ENCODE measurements around the gene NAV2.
"Not testable (repeated sequence)": the region's sequence is repeated elsewhere in the genome, so short reads cannot be mapped to it uniquely, and the experiment has no call there.

The NAV2 gene

GRCh38 chr11:20110908-20111669 lies 398.5 kb downstream of the NAV2 start:
- no peak for DNase-seq

- no peak for DNase-seq
Observed at GRCh38 chr11:20111871-20112270, 399.2 kb downstream of the NAV2 start.

- no peak for DNase-seq
Observed at GRCh38 chr11:20112291-20113148, 399.9 kb downstream of the NAV2 start.

- no peak for DNase-seq
Observed at GRCh38 chr11:20113149-20113438, 400.5 kb downstream of the NAV2 start.

DNA sequence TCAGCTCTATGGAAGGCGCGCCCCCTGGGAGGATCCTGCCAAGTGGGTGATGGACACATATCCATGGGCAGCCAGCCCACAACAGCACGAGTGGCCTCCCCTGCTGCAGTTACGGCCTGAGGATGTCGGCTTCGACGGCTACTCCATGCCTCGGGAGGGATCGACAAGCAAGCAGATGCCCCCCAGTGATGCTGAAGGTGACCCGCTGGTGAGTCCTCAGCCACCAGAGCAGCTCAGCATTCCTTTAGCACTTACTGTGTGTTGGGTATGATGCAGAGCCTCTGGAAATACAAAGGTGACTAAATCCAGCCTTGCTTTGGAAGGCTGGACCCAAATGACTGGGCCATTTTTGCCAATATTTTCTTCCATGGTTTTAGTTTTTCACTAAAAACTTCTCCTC lies 402.0 kb downstream of the NAV2 start:
- DNase-seq, result no peak

- no peak for DNase-seq
Observed at GRCh38 chr11:20116825-20117224, 404.2 kb downstream of the NAV2 start.

DNA sequence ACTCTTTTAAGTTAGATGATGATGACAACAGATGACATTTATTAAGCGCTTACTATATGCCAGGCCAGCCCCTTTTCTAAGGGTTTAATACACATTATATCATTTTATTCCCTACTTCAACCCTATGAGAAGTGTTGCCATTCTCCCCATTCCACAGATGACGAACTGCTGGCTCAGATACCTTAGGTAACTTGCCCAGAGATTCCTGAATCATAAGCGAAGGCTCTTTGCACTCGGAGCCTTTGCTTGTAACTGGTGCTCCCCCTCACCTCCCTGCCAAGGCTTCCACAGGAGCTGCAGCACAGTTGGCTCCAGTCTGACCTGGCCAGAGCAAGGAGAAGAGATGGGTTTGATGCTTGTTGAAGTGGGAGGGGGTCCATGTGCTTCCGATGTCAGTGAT lies 404.7 kb downstream of the NAV2 start:
- no peak for DNase-seq

DNA sequence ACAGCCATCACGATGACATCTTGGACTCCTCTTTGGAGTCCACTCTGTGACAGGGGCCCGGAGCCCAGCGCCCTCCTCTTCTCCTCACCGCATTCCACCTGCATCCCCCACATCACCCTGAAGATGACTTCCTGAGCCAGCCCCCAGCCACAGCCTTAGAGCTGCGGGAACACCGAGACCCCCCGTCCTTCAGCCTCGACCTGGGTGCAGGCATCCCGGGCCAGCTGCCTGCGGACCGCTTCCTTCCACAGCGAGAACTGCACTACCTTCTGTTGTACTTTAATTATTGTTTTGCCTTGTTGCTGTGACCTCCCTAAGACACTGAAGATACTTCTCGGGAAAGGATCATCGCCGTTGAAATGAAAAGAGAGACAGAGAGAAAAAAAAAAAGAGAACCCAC lies 405.6 kb downstream of the NAV2 start:
- DNase-seq, result no peak

DNA sequence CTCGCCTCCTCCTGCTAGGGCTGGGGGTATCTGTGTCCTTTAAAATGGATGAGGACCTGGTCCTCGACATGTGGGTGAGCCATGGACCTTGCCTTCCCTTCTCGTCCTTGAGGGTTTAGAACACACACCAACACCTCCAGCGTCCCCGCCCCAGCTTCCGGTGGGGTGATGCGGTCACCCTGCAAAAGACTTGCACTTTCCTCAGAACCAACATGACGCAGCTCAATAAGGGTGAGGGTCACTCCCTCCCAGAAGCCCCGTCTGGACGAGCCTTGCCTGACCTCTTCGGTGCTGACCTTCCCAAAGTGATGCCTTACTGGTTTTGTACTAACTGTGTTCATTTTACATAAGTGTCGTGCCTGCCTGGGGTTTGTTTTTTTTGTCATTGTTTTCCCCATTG lies 406.7 kb downstream of the NAV2 start:
- no peak for DNase-seq

- no peak for DNase-seq
Observed at GRCh38 chr11:20120134-20120925, 407.7 kb downstream of the NAV2 start.

- DNase-seq, result no peak
Observed at GRCh38 chr11:20122131-20122530, 409.5 kb downstream of the NAV2 start.

DNA sequence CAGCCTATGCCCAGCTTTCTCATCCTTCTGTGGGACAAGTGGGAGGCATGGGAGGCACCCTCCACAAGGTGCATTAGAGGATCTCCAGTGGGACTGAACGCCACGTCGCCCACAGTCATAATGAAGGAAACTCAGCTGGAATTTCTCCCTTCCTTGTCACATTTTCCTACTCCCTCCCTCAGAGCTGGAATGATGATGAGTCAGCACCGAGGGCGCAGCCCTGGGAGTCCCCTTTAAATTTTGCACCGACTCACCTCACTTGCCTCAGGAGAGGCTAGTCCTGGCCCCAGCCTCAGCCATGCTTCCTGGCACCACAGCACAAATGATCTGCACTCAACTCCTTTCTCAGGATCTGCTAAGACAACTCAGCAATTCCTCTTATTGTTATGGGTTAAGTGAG lies 413.3 kb downstream of the NAV2 start:
- no peak for DNase-seq

- no peak for DNase-seq
Observed at GRCh38 chr11:20126724-20127123, 414.1 kb downstream of the NAV2 start.

DNA sequence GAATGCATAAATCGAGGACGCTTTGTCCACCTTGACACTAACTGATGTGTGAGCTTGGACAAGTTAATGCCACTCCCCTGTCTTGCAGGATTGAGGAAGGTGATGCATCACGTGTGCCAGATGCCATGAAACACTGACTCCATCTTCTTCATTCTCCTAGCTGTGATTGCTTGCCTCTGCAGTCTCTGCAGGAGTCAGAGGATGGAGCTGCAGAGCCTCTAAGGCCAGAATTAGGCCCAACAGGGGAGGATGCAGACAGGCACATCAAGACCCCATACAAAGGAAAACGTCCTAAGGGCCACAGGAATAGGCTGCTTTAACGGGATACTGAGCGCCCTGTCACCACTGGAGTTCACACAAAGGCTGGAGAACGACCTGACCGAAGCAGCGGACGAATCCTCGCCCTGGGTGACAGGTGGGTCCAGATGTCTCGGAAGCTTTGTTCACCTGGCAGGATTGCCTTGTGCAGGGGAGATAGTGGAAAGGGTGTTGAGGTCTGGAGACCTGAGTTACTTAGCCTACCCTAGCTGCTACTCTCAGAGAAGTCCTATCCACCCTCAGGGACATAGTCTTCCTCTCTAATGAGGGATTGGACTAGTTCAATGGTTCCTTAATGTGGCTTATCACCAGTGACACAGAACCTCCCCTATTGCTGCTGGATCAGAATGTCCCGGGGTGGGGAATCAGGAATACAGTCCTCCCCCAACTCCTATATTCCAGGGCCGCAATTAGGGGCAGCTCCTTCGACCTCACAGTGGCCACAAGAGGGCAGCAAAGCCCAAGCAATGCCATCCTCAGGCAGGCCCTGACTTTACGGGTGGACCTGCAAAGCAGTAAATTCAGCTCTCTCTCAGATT lies 415.3 kb downstream of the NAV2 start:
- DNase-seq, result peak; percentile 77

- not testable (repeated sequence) for DNase-seq
Observed at GRCh38 chr11:20128528-20128825, 415.8 kb downstream of the NAV2 start.

GRCh38 chr11:20129665-20130064 lies 417.0 kb downstream of the NAV2 start:
- DNase-seq, result no peak

DNA sequence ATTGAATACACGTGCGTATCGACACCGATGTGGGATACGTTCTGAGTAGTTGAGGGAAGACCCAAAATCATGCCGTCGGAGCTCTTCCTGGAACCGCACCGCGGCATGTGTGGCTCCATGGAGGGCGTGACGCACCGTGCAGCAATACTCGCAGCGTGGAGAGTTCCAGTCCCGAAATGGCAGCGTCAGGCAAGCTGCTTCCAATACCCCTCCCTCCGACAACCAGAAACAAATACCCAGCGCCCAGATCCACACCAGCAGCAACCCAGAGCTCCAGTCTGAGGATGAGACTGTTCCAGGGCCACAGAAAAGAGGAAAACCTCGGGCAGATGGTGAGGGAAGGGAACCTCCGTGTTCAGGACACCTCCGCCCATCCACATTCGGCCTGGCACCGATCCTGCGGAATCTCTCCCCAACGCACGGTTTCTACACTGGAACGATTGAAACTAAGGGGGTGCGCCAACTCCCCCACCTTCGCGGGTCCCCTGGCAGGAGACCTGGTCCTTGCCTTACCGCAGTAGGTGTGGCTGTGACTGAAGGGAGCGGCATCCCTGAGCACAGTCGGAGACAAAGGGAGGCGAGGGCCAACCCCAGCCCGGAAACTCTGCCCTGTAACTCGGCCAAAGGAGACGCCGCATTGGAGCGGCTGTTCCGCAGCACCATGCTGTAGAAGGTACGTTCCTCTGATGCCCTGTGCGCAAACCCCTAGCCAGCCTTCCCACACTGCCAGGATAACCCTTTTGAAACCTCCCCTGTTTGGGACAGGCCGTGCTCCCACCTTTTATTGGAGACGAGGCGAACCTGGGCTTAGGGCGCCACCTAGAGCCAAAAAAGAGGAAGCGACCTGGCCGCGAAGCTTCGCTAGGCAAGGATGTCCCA lies 419.4 kb downstream of the NAV2 start:
- peak; percentile 36 for DNase-seq

DNA sequence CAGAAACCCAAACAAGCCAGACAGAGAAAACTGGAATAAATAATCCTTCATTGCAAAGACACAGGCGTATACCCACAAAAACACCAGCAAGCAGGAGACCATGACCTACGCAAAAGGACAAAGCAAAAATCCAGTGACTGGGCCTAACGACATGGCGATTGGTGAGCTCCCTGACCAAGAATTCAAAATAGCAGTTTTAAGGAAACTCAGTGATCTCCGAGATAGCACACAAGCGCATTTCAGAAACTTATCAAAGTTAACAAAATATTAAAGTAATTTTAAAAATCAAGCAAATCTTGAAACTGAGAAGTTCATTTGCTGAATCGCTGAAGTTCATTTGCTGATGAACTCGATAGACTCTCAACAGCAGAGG lies 420.0 kb downstream of the NAV2 start:
- DNase-seq, result no peak

DNA sequence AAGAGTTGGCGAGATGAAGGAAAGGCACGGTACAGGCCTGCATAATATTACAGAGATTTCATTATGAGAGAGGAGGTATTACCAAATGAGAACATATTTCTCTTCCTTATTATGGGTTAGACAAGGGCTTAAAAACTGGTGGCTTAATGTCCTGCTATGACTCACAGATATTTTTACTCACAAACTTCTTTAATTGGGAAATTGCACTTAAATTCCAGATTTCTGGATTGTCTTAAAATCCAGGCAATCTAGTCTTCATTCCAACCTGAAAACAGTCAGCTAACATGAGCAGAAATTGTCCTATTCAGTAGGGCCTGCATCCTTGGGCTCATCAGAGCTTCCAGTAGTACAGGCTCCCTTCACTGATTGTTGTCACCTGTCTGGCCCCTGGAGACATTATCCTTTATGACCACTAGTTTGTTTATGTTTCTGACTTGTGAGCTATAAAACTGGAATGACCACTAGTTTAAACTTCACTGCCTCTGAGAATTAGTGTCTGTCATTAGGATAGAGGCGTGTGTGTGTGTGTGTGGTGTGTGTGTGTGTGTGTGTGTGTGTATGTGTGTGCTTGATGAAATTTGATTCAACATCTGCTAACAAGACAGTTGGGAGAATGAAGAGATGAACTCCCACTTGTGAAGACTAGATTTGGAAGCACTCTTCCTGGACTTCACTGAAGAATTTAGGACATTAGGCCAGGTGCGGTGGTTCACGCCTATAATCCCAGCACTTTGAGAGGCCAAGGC lies 422.5 kb downstream of the NAV2 start:
- DNase-seq, result no peak

- DNase-seq, result no peak
Observed at GRCh38 chr11:20137637-20138036, 425.0 kb downstream of the NAV2 start.

DNA sequence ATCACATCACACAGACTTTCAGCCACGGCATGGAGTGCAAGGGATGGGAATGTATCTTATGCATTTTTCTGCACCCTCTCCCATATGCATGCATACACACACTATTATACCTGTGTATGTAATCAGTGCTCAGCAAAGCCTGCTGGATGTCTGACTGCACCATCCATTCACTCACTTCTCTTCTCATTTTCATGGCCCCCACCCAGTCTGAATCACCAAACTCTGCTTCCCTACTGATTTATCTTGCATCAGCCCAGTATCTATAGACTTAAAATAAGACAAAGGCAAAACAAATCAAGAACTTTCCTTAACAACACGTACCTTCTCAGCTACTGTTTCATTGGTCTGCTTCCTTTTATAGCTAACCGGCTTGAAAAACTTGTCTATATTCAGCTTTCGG lies 426.1 kb downstream of the NAV2 start:
- no peak for DNase-seq
